ENCODE data around the gene GAPVD1.
"Not testable (repeated sequence)": the region's sequence is repeated elsewhere in the genome, so short reads cannot be mapped to it uniquely, and the experiment has no call there.

The GAPVD1 gene

GRCh38 chr9:125235804-125236519 is 25.7 kb upstream of the GAPVD1 start:
- H3K9me3 Mint-ChIP-seq, result no peaks in the 10 kb centered on the region
- H3K4me1 Mint-ChIP-seq, result peaks cover 41% of the 10 kb centered on the region
- H3K36me3 Mint-ChIP-seq (ENCODE audit: low read depth), result peaks cover 73% of the 10 kb centered on the region
- TF ChIP-seq CTCF (IDR thresholded peaks at IDR 0.05; ENCODE audit: unreplicated experiment in 3 of 3), result no peak
- H3K27ac Mint-ChIP-seq, result peak overlapping the region in 2 of 3 experiments; percentile 53 to 67
- H3K4me3 Mint-ChIP-seq, result peak overlapping the region; percentile 36 to 94 (median 45)
- H3K27me3 Mint-ChIP-seq (ENCODE audit: low read depth), result no peaks in the 10 kb centered on the region

- Mint-ChIP-seq H3K4me3 (peak overlapping the region; percentile 45 to 96 (median 94)), H3K4me1 (peaks cover 41% of the 10 kb centered on the region), H3K27ac (peak overlapping the region in 2 of 3 experiments; percentile 2 to 67), H3K36me3 (ENCODE audit: low read depth) (peaks cover 77% of the 10 kb centered on the region)
- not testable (repeated sequence) for H3K9me3 Mint-ChIP-seq; H3K27me3 Mint-ChIP-seq (ENCODE audit: low read depth)
These were observed 25.0 kb upstream of the GAPVD1 start for GRCh38 chr9:125236520-125237159.

GRCh38 chr9:125238127-125238914 is 23.3 kb upstream of the GAPVD1 start:
- peaks cover 70% of the 10 kb centered on the region for H3K36me3 Mint-ChIP-seq (ENCODE audit: low read depth)
- TF ChIP-seq CTCF (IDR thresholded peaks at IDR 0.05; ENCODE audit: unreplicated experiment in 3 of 3), result no peak
- peak overlapping the region; percentile 7 to 77 (median 50) for H3K27ac Mint-ChIP-seq
- no peaks in the 10 kb centered on the region for H3K9me3 Mint-ChIP-seq
- H3K4me3 Mint-ChIP-seq, result peak overlapping the region; percentile 94 to 96 (median 95)
- no peaks in the 10 kb centered on the region for H3K27me3 Mint-ChIP-seq (ENCODE audit: low read depth)
- H3K4me1 Mint-ChIP-seq, result peaks cover 41% of the 10 kb centered on the region

- no peaks in the 10 kb centered on the region for H3K27me3 Mint-ChIP-seq (ENCODE audit: low read depth)
- no peaks in the 10 kb centered on the region for H3K9me3 Mint-ChIP-seq
- H3K4me3 Mint-ChIP-seq, result peak overlapping the region; percentile 94 to 96 (median 95)
- H3K36me3 Mint-ChIP-seq (ENCODE audit: low read depth), result peaks cover 64% of the 10 kb centered on the region
- H3K4me1 Mint-ChIP-seq, result peaks cover 41% of the 10 kb centered on the region
- TF ChIP-seq CTCF (IDR thresholded peaks at IDR 0.05; ENCODE audit: unreplicated experiment in 3 of 3), result no peak
- peak overlapping the region in 2 of 3 experiments; percentile 7 to 77 for H3K27ac Mint-ChIP-seq
These were observed 22.6 kb upstream of the GAPVD1 start for GRCh38 chr9:125238915-125239446.

- peaks cover 61% of the 10 kb centered on the region for H3K36me3 Mint-ChIP-seq (ENCODE audit: low read depth)
These were observed 21.7 kb upstream of the GAPVD1 start for GRCh38 chr9:125239631-125240597.

More at GRCh38 chr9:125239631-125240597, 21.7 kb upstream of the GAPVD1 start:
- H3K4me1 Mint-ChIP-seq, result peaks cover 41% of the 10 kb centered on the region
- H3K27ac Mint-ChIP-seq, result peak overlapping the region; percentile 91 to 99 (median 98)
- H3K4me3 Mint-ChIP-seq, result peak overlapping the region; percentile 94 to 96 (median 95)
- H3K9me3 Mint-ChIP-seq, result no peaks in the 10 kb centered on the region
- no peaks in the 10 kb centered on the region for H3K27me3 Mint-ChIP-seq (ENCODE audit: low read depth)
- no peak for TF ChIP-seq CTCF (IDR thresholded peaks at IDR 0.05; ENCODE audit: unreplicated experiment in 3 of 3)

All from nephron (organoid).